Transverse colon (tissue), 4 donors: Measurements from ENCODE around the gene PEG3.

Source experiments
- CTCF ChIP-seq, 5 experiments: fragments of 200-600 bp in 3 of 5; fragments of 450-650 bp in 2 of 5; sonication (generic) in 3 of 5; IDR thresholded peaks; 1 replicate in 2 of 5; 2 replicates in 3 of 5; pipeline ENCODE4 v1.5.1; 2016 to 2017; ENCODE audit warnings: antibody characterized with exemption in 5 of 5, inconsistent platforms in 3 of 5, mild to moderate bottlenecking in 2 of 5, moderate library complexity in 1 of 5
- POLR2A ChIP-seq: fragments of 450-650 bp; IDR thresholded peaks from one replicate; pipeline ENCODE4 v1.6.1; 2016; ENCODE audit warnings: antibody characterized with exemption, mild to moderate bottlenecking, moderate library complexity
- POLR2AphosphoS5 ChIP-seq, 3 donors: sonication (generic); formaldehyde crosslinking; IDR thresholded peaks; one replicate each; pipeline ENCODE4 v1.6.1; 2016; ENCODE audit warnings: antibody characterized with exemption in 3 of 3

- TF ChIP-seq POLR2A (no peak), CTCF (IDR thresholded peaks at IDR 0.05) (no peak), POLR2AphosphoS5 (IDR thresholded peaks at IDR 0.05) (no peak)
These were observed 34.0 kb upstream of the PEG3 start for GRCh38 chr19:56874530-56874929.
